COLO668 (cell line): ENCODE data around the gene COL21A1.
"Not testable (repeated sequence)": the region's sequence is repeated elsewhere in the genome, so short reads cannot be mapped to it uniquely, and the experiment has no call there.

Experiments used
- DNase-seq: peaks from one replicate; lab custom pipeline; 2025; ENCODE audit not compliant: unreplicated experiment; lab: John Stamatoyannopoulos, UW

Gene COL21A1

GRCh38 chr6:56246881-56247653 is at the start of gene COL21A1:
TSS of gene COL21A1 (minus strand) at chr6:56247580. CDS start at chr6:56182618, 64,962 bp downstream.
- DNase-seq = peak; percentile 7

GRCh38 chr6:56293781-56294180 is 46.4 kb upstream of the COL21A1 start:
- DNase-seq = no peak

- peak; percentile 13 for DNase-seq
Observed at GRCh38 chr6:56292505-56293181, 45.3 kb upstream of the COL21A1 start.

- DNase-seq = no peak
Observed at GRCh38 chr6:56291302-56291917, 44.0 kb upstream of the COL21A1 start.

- DNase-seq = no peak
Observed at GRCh38 chr6:56289721-56290120, 42.3 kb upstream of the COL21A1 start.

GRCh38 chr6:56288347-56288746 is 41.0 kb upstream of the COL21A1 start:
- DNase-seq = no peak

- DNase-seq = no peak
Observed at GRCh38 chr6:56282391-56282790, 35.0 kb upstream of the COL21A1 start.

GRCh38 chr6:56280126-56280525 is 32.7 kb upstream of the COL21A1 start:
- DNase-seq = no peak

- DNase-seq = no peak
Observed at GRCh38 chr6:56279331-56280080, 32.1 kb upstream of the COL21A1 start.

GRCh38 chr6:56278171-56278591 is 30.8 kb upstream of the COL21A1 start:
- no peak for DNase-seq

GRCh38 chr6:56270812-56271441 is 23.5 kb upstream of the COL21A1 start:
- DNase-seq = no peak

GRCh38 chr6:56268266-56268665 is 20.9 kb upstream of the COL21A1 start:
- DNase-seq = no peak

GRCh38 chr6:56266011-56266410 is 18.6 kb upstream of the COL21A1 start:
- DNase-seq = no peak

GRCh38 chr6:56263596-56264315 is 16.4 kb upstream of the COL21A1 start:
- no peak for DNase-seq

- not testable (repeated sequence) for DNase-seq
Observed at GRCh38 chr6:56260593-56260992, 13.2 kb upstream of the COL21A1 start.

- DNase-seq = peak; percentile 3
Observed at GRCh38 chr6:56259234-56260077, 12.1 kb upstream of the COL21A1 start.

- no peak for DNase-seq
Observed at GRCh38 chr6:56255349-56255748, 8.0 kb upstream of the COL21A1 start.

GRCh38 chr6:56250266-56250665 is 2.9 kb upstream of the COL21A1 start:
- no peak for DNase-seq

- DNase-seq = no peak
Observed at GRCh38 chr6:56247654-56248122, 308 bp upstream of the COL21A1 start.
